ENCODE data around the gene PIGV. TPM values are rescaled to one million over a fixed set of nuclear protein-coding genes. Genes with fewer than 3 reads are reported as not detected.
A peak's percentile ranks its signal among the peaks of the same experiment; 100 is the strongest.

PIGV gene
- total RNA-seq, 2 experiments from 2014 or later = 21.5 TPM

DNA sequence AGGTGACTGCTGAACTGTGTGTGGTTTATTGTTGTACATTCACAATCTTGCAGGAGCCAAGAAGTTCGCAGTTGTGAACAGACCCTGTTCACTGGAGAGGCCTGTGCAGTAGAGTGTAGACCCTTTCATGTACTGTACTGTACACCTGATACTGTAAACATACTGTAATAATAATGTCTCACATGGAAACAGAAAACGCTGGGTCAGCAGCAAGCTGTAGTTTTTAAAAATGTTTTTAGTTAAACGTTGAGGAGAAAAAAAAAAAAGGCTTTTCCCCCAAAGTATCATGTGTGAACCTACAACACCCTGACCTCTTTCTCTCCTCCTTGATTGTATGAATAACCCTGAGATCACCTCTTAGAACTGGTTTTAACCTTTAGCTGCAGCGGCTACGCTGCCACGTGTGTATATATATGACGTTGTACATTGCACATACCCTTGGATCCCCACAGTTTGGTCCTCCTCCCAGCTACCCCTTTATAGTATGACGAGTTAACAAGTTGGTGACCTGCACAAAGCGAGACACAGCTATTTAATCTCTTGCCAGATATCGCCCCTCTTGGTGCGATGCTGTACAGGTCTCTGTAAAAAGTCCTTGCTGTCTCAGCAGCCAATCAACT is 6.4 kb upstream of the PIGV start:
- H3K9me3 Mint-ChIP-seq = no peaks in the 10 kb centered on the region
- POLR2A ChIA-PET = interaction anchor here (1.7 kb wide), 1 partner anchor 84 kb away, joined by 4 read pairs; no protein-coding TSS in a partner anchor
- no peak for ATAC-seq (ENCODE audit: low read depth)

GRCh38 chr1:26782521-26783212 is 5.1 kb upstream of the PIGV start:
- POLR2A ChIA-PET = interaction anchor here (9.3 kb wide), 1 partner anchor 85 kb away, joined by 357 read pairs; the partner anchor contains the start of gene ARID1A
- peaks cover 55% of the 10 kb centered on the region for H3K4me1 Mint-ChIP-seq

More for the DNA sequence above, 6.4 kb upstream of the PIGV start:
- Mint-ChIP-seq H3K4me1 (peaks cover 44% of the 10 kb centered on the region), H3K4me3 (no peak overlapping the region), H3K27me3 (no peaks in the 10 kb centered on the region), H3K36me3 (peaks cover 55% of the 10 kb centered on the region), H3K27ac (peak overlapping the region; percentile 50)
- DNase-seq = no peak

GRCh38 chr1:26783646-26784022 is 4.1 kb upstream of the PIGV start:
- no peaks in the 10 kb centered on the region for H3K9me3 Mint-ChIP-seq
- POLR2A ChIA-PET = interaction anchor here (9.3 kb wide), 1 partner anchor 86 kb away, joined by 357 read pairs; the partner anchor contains the start of gene ARID1A
- DNase-seq = no peak
- H3K4me3 Mint-ChIP-seq = no peak overlapping the region
- peaks cover 51% of the 10 kb centered on the region for H3K4me1 Mint-ChIP-seq
- H3K36me3 Mint-ChIP-seq = peaks cover 42% of the 10 kb centered on the region
- no peak overlapping the region for H3K27ac Mint-ChIP-seq
- H3K27me3 Mint-ChIP-seq = no peaks in the 10 kb centered on the region
- no peak for ATAC-seq (ENCODE audit: low read depth)

More at GRCh38 chr1:26782521-26783212, 5.1 kb upstream of the PIGV start:
- ATAC-seq (ENCODE audit: low read depth) (no peak), DNase-seq (no peak)
- H3K4me3 Mint-ChIP-seq = no peak overlapping the region
- no peaks in the 10 kb centered on the region for H3K27me3 Mint-ChIP-seq
- H3K36me3 Mint-ChIP-seq = peaks cover 49% of the 10 kb centered on the region
- H3K27ac Mint-ChIP-seq = peak overlapping the region; percentile 6
- no peaks in the 10 kb centered on the region for H3K9me3 Mint-ChIP-seq

DNA sequence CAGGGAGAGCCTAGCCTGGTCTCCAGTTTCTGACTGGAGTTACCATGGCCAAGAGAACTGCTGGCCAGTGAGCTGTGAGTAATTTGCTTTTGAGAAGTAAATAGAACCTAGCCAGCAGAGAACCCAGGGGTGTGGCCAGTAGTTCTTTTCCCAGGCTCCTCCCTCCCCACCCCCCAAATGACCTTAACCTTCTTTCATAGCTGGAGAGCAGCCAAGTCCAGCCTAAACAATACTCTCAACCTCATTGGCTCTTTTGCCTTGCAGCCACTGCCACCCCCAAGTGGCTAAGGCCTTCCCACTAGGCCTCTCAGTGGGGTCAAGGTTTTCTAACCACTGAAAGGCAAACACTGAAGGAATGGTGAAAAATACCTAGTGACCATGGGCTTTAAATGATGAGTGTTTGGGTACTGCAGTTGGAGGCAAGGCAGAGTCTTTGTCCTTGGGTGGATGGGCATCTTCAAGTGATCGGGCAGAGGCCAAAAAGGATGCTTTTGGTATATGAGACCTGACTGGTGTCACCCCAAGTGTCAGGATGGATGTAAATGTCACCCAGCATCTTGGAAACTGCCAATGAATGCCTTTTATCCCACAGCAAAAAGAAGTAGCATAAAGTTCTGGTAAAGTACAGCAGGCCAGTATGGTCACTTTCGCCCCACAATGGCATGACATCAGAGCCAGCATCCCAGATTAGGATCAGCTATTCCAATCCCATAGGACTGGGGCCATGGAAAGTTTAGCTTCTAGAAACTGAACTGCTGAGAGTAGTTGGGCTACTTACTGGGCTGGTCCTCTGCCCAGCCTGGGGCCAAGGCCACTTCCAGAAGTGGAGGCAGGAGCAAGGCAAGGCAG is 3.5 kb upstream of the PIGV start:
- no peaks in the 10 kb centered on the region for H3K27me3 Mint-ChIP-seq
- no peak for DNase-seq
- H3K4me1 Mint-ChIP-seq = peaks cover 53% of the 10 kb centered on the region
- H3K36me3 Mint-ChIP-seq = peaks cover 37% of the 10 kb centered on the region
- H3K27ac Mint-ChIP-seq = no peak overlapping the region
- ATAC-seq (ENCODE audit: low read depth) = no peak
- POLR2A ChIA-PET = interaction anchor here (1.1 to 9.3 kb wide), 2 partner anchors 87 to 106 kb away, joined by 3 to 357 read pairs; partner anchors contain the start of genes ARID1A and GPN2
- H3K4me3 Mint-ChIP-seq = no peak overlapping the region
- H3K9me3 Mint-ChIP-seq = no peaks in the 10 kb centered on the region

- Mint-ChIP-seq H3K36me3 (peaks cover 31% of the 10 kb centered on the region), H3K4me3 (peak overlapping the region; percentile 54), H3K27me3 (no peaks in the 10 kb centered on the region), H3K27ac (peak overlapping the region; percentile 100), H3K9me3 (no peaks in the 10 kb centered on the region), H3K4me1 (peaks cover 56% of the 10 kb centered on the region)
- ATAC-seq (ENCODE audit: low read depth) = no peak
- POLR2A ChIA-PET = interaction anchor here (1.1 to 9.3 kb wide), 4 partner anchors 58 to 105 kb away, joined by 3 to 357 read pairs (median 6); partner anchors contain the start of genes ARID1A and GPN2
- DNase-seq = no peak
Observed at GRCh38 chr1:26784886-26785285, 2.9 kb upstream of the PIGV start.

DNA sequence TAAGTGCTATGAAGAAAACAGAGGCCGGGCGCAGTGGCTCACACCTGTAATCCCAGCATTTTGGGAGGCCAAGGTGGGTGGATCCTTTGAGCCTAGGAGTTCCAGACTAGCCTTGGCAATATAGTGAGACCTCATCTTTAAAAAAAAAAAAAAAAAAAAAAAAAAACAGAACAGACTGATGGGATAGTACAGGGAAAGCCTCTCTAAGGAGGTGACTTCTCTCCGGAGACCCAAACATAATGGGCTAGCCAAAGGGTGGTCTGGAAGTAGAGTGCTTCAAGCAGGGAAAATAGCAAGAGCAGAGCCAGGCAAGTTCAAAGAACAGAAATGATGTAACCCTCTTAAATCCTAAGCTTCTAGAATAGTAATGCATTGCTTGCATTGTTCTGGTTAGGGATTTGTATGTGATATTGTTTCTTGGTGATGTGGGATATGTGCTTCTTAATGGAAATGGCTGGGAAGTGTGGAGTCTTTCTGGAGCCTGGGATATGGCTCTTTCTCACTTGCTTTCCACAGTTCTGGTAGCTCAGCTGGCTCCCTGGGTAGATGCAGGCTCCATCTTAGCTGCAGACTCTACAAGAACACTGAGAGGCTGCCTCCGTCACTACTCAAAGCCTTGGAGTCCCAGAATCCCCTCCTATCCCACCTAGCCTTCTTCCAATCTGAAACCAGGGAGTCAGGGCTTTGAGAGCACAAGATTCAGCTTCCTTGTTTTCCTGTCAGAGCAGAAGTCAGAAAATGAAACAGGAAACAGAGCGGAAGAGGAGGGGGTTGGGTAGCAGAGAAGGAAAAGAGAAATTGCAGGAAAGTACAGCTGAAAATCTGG is 1.9 kb upstream of the PIGV start:
- POLR2A ChIA-PET = interaction anchor here (0.5 to 9.3 kb wide), 14 partner anchors 11 to 285 kb away, joined by 3 to 357 read pairs (median 4); partner anchors contain the start of genes ARID1A and GPN2
- ATAC-seq (ENCODE audit: low read depth) (no peak), DNase-seq (no peak)
- peaks cover 27% of the 10 kb centered on the region for H3K36me3 Mint-ChIP-seq
- H3K4me1 Mint-ChIP-seq = peaks cover 60% of the 10 kb centered on the region
- no peaks in the 10 kb centered on the region for H3K9me3 Mint-ChIP-seq
- H3K4me3 Mint-ChIP-seq = peak overlapping the region; percentile 99
- H3K27me3 Mint-ChIP-seq = no peaks in the 10 kb centered on the region
- peak overlapping the region; percentile 100 for H3K27ac Mint-ChIP-seq

GRCh38 chr1:26786437-26787380 is 1.0 kb upstream of the PIGV start:
- Mint-ChIP-seq H3K4me1 (peaks cover 66% of the 10 kb centered on the region), H3K9me3 (no peaks in the 10 kb centered on the region), H3K27ac (peak overlapping the region; percentile 100), H3K36me3 (peaks cover 24% of the 10 kb centered on the region), H3K4me3 (peak overlapping the region; percentile 99), H3K27me3 (no peaks in the 10 kb centered on the region)
- POLR2A ChIA-PET = interaction anchor here (0.8 to 9.3 kb wide), 26 partner anchors 8 to 286 kb away, joined by 3 to 357 read pairs (median 7); partner anchors contain the start of genes ARID1A, GPATCH3 and GPN2
- ATAC-seq (ENCODE audit: low read depth) (peak; percentile 11), DNase-seq (peak; percentile 68)

- POLR2A ChIA-PET = interaction anchor here (0.5 to 9.3 kb wide), 29 partner anchors 9 to 315 kb away, joined by 3 to 357 read pairs (median 6); partner anchors contain the start of genes ARID1A, GPATCH3, GPN2 and HMGN2
- Mint-ChIP-seq H3K36me3 (peaks cover 18% of the 10 kb centered on the region), H3K27ac (peak overlapping the region; percentile 100), H3K27me3 (no peaks in the 10 kb centered on the region), H3K4me1 (peaks cover 66% of the 10 kb centered on the region), H3K9me3 (no peaks in the 10 kb centered on the region), H3K4me3 (peak overlapping the region; percentile 99)
- ATAC-seq (ENCODE audit: low read depth) (peak; percentile 68), DNase-seq (no peak)
Observed at GRCh38 chr1:26787381-26787705, 407 bp upstream of the PIGV start.

DNA sequence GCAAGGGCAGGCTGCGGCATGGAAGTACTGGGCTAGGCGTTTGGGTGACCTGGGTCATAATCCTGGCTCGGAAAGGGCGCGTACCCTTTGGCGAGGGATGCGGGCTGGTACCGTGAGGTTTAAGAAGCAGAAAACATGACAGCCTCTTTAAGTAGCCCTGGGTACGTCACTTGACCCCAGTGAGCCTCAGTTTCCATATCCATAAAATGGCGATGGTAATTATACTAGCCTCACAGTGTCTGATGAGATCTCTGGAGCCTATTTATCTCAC is 700 bp downstream of the PIGV start:
- Mint-ChIP-seq H3K9me3 (no peaks in the 10 kb centered on the region), H3K27ac (peak overlapping the region; percentile 100), H3K4me3 (peak overlapping the region; percentile 99), H3K4me1 (peaks cover 65% of the 10 kb centered on the region), H3K27me3 (no peaks in the 10 kb centered on the region), H3K36me3 (peaks cover 16% of the 10 kb centered on the region)
- ATAC-seq (ENCODE audit: low read depth) (no peak), DNase-seq (no peak)
- POLR2A ChIA-PET = interaction anchor here (1.0 to 9.3 kb wide), 24 partner anchors 9 to 316 kb away, joined by 3 to 357 read pairs (median 8); partner anchors contain the start of genes ARID1A, GPATCH3, GPN2 and HMGN2

DNA sequence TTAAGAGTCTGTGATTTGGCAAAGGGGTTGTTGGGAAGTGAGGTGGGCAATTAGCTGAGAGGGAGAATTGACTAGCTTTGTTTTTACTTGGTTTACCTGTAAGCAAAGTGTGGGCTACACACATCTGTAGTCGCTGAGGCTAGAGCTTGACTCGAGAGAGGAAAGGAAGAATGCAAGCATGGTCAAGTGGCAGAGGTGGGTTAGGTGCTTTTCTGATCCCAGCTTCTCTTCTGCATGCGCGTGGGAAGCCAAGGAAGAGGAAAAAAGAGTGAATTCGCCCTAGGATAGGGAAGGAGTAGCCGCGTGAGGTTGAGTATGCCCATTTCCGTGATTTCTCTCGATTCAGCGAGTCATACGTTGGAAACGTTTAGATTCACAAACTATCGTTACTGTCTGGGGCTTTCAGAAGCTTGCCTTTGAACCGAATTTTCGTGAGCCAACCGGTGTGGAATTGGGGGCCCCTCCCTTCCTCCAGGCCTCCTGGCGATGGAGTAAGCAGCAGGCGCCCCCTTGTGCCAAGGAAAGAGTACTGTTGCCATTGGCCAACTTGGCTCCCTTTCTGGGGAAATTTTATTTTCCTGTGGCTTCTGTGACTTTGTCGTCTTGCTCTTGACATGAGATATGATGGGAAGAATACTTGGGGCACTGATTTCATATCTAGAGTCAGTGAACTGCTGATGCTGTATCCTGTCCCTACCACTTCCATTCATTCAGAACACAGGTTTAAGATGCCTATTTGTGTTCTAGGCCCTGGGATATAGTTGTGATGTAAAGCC is 1.3 kb downstream of the PIGV start:
- Mint-ChIP-seq H3K9me3 (no peaks in the 10 kb centered on the region), H3K36me3 (peaks cover 18% of the 10 kb centered on the region), H3K27ac (peak overlapping the region; percentile 100), H3K4me1 (peaks cover 64% of the 10 kb centered on the region), H3K27me3 (no peaks in the 10 kb centered on the region), H3K4me3 (peak overlapping the region; percentile 99)
- ATAC-seq (ENCODE audit: low read depth) (no peak), DNase-seq (peak; percentile 76)
- POLR2A ChIA-PET = interaction anchor here (0.6 to 9.3 kb wide), 25 partner anchors 8 to 685 kb away, joined by 3 to 357 read pairs (median 8); partner anchors contain the start of genes ARID1A, GPATCH3, GPN2 and HMGN2

DNA sequence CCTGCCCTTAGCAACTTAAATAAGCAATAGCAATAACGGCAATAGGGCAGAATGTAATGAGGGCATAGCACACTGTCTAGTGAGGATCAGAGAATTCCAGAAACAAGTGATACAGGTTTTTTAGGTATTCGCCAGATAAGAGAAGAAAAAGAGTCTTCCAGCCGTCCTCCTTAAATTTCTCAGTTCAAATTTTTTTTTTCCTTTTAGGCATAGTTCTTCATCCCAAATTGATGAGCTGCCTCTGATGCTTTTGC is 1.8 kb downstream of the PIGV start:
- Mint-ChIP-seq H3K27me3 (no peaks in the 10 kb centered on the region), H3K9me3 (no peaks in the 10 kb centered on the region), H3K4me3 (peak overlapping the region; percentile 99), H3K4me1 (peaks cover 62% of the 10 kb centered on the region), H3K36me3 (peaks cover 23% of the 10 kb centered on the region), H3K27ac (peak overlapping the region; percentile 100)
- DNase-seq (no peak), ATAC-seq (ENCODE audit: low read depth) (no peak)
- POLR2A ChIA-PET = interaction anchor here (0.6 to 9.3 kb wide), 16 partner anchors 8 to 686 kb away, joined by 3 to 357 read pairs (median 15); partner anchors contain the start of genes ARID1A and HMGN2

Data from activated naive CD8-positive, alpha-beta T cell treated with anti-CD3 and anti-CD28 coated beads, Interleukin-2, amount 10 ng/mL, durations not matched to agents 7 days and 5 days (primary cell).